ENCODE measurements around the gene SIPA1L3.

GRCh38 chr19:38078302-38078930, 171.4 kb downstream of the SIPA1L3 start:
- TF ChIP-seq CTCF (IDR thresholded peaks at IDR 0.05) (no peak), POLR2A (IDR thresholded peaks at IDR 0.05) (no peak)
